Prostate gland (tissue), 2 donors: ENCODE results near the gene RAB40C. TPM values are rescaled to one million over a fixed set of nuclear protein-coding genes. Genes with fewer than 3 reads are reported as not detected.

Source experiments
- DNase-seq: peaks from one replicate; pipeline ENCODE4 v3.0.0-alpha.2; 2019; ENCODE audit warnings: low spot score
- H3K27ac ChIP-seq, 2 donors: fragments of 200-600 bp; sonication (generic); 2 replicates each; pipeline ENCODE4 v1.5.1; 2017 to 2019
- H3K27me3 ChIP-seq: fragments of 200-600 bp; sonication (generic); replicated peaks from 2 replicates; pipeline ENCODE4 v1.5.1; 2019; ENCODE audit not compliant: insufficient read depth
- H3K36me3 ChIP-seq, 2 donors: fragments of 200-600 bp; sonication (generic); 1 replicate in 1 of 2; 2 replicates in 1 of 2; pipeline versions ENCODE4 v1.5.1 to v1.8.1; 2017 to 2019
- H3K4me1 ChIP-seq: fragments of 200-600 bp; sonication (generic); replicated peaks from 2 replicates; pipeline ENCODE4 v1.5.1; 2019
- H3K4me3 ChIP-seq, 2 donors: fragments of 200-600 bp; sonication (generic); 2 replicates each; pipeline ENCODE4 v1.5.1; 2017 to 2019
- H3K9me3 ChIP-seq: fragments of 200-600 bp; sonication (generic); 2 replicates; pipeline ENCODE4 v1.5.1; 2017
- CTCF ChIP-seq, 4 experiments: fragments of 200-600 bp in 2 of 4; fragments of 450-650 bp in 2 of 4; sonication (generic) in 2 of 4; IDR thresholded peaks; 1 replicate in 3 of 4; 2 replicates in 1 of 4; pipeline ENCODE4 v1.5.1; 2016 to 2019; ENCODE audit warnings: antibody characterized with exemption in 4 of 4, mild to moderate bottlenecking in 2 of 4, moderate library complexity in 2 of 4
- POLR2A ChIP-seq: fragments of 450-650 bp; IDR thresholded peaks from one replicate; pipeline ENCODE4 v1.6.1; 2016; ENCODE audit warnings: antibody characterized with exemption, mild to moderate bottlenecking
- POLR2AphosphoS5 ChIP-seq: sonication (generic); formaldehyde crosslinking; IDR thresholded peaks from one replicate; pipeline ENCODE4 v1.6.1; 2017; ENCODE audit warnings: antibody characterized with exemption
- WGBS: methylation state at CpG from one replicate; pipeline ENCODE4 v1.1.5; 2018; 5-methylcytosine and 5-hydroxymethylcytosine counted together
- intact Hi-C: fragments of 100-400 bp; cut with DNase I; formaldehyde crosslinking; loops from one replicate; pipeline ENCODE4 v1.14.2; 2022
- total RNA-seq, 2 donors: library from RNA; depleted of rRNA; stranded (reverse); fragments of >200 nt; gene quantifications; one replicate each; pipeline ENCODE4 v1.1.0, GENCODE V29; 2016

RAB40C gene
- total RNA-seq, 2 donors from 2014 or later, result 41.8 to 68.0 TPM

- no peak for DNase-seq
- no peak for TF ChIP-seq POLR2AphosphoS5
- TF ChIP-seq POLR2A, result no peak
- TF ChIP-seq CTCF (IDR thresholded peaks at IDR 0.05), result no peak
- WGBS, result 91% methylated on average over 14 of the region's 17 CpGs
- peaks cover 0 to 3% of the 10 kb centered on the region in 2 donors for H3K36me3 ChIP-seq
- H3K9me3 ChIP-seq, result no peaks in the 10 kb centered on the region
- H3K4me1 ChIP-seq, result peaks cover 9% of the 10 kb centered on the region
- intact Hi-C loops, result no loop called here
- no peak overlapping the region for H3K4me3 ChIP-seq
- no peaks in the 10 kb centered on the region for H3K27me3 ChIP-seq
- H3K27ac ChIP-seq, result no peak overlapping the region
Observed at GRCh38 chr16:622920-623280, 33.0 kb downstream of the RAB40C start.

GRCh38 chr16:624526-625070, 34.7 kb downstream of the RAB40C start:
- Histone ChIP-seq H3K27ac (no peak overlapping the region), H3K4me3 (no peak overlapping the region), H3K4me1 (peaks cover 9% of the 10 kb centered on the region), H3K36me3 (peaks cover 0 to 3% of the 10 kb centered on the region in 2 donors), H3K9me3 (no peaks in the 10 kb centered on the region), H3K27me3 (no peaks in the 10 kb centered on the region)
- intact Hi-C loops, result no loop called here
- 73% methylated on average over 10 of the region's 10 CpGs for WGBS
- DNase-seq, result no peak
- TF ChIP-seq POLR2AphosphoS5, result no peak
- no peak for TF ChIP-seq CTCF (IDR thresholded peaks at IDR 0.05)
- TF ChIP-seq POLR2A, result no peak

GRCh38 chr16:625117-625976, 35.5 kb downstream of the RAB40C start:
- Histone ChIP-seq H3K27ac (no peak overlapping the region), H3K36me3 (peaks cover 0 to 3% of the 10 kb centered on the region in 2 donors), H3K4me1 (peaks cover 9% of the 10 kb centered on the region), H3K4me3 (no peak overlapping the region), H3K27me3 (no peaks in the 10 kb centered on the region), H3K9me3 (no peaks in the 10 kb centered on the region)
- WGBS, result 92% methylated on average over 36 of the region's 37 CpGs
- TF ChIP-seq CTCF (IDR thresholded peaks at IDR 0.05) (no peak), POLR2AphosphoS5 (no peak), POLR2A (no peak)
- no peak for DNase-seq
- intact Hi-C loops, result no loop called here

- DNase-seq, result no peak
- TF ChIP-seq POLR2A (no peak), CTCF (IDR thresholded peaks at IDR 0.05) (no peak), POLR2AphosphoS5 (no peak)
- no peak overlapping the region for H3K27ac ChIP-seq
- 96% methylated on average over 32 of the region's 35 CpGs for WGBS
- intact Hi-C loops, result no loop called here
- peaks cover 7% of the 10 kb centered on the region for H3K4me1 ChIP-seq
- H3K4me3 ChIP-seq, result no peak overlapping the region
- no peaks in the 10 kb centered on the region for H3K9me3 ChIP-seq
- H3K36me3 ChIP-seq, result peaks cover 0 to 3% of the 10 kb centered on the region in 2 donors
- H3K27me3 ChIP-seq, result no peaks in the 10 kb centered on the region
Observed at GRCh38 chr16:625977-626765, 36.3 kb downstream of the RAB40C start.
